ENCODE data around the gene RAD18. TPM values are rescaled to one million over a fixed set of nuclear protein-coding genes. Genes with fewer than 3 reads are reported as not detected.

Gene RAD18
- total RNA-seq, 2 experiments from 2014 or later = 44.5 to 45.4 TPM

GRCh38 chr3:8867646-8868045, 95.6 kb downstream of the RAD18 start:
- intact Hi-C loops (cut with micrococcal nuclease) = no loop called here
- Mint-ChIP-seq H3K27me3 (ENCODE audit: low read depth) (no peaks in the 10 kb centered on the region), H3K36me3 (ENCODE audit: low read depth) (peaks cover 1% of the 10 kb centered on the region), H3K27ac (no peak overlapping the region), H3K9me3 (no peaks in the 10 kb centered on the region), H3K4me1 (ENCODE audit: low read depth) (no peaks in the 10 kb centered on the region), H3K4me3 (no peak overlapping the region)
- no peak for DNase-seq
- CTCF ChIA-PET = interaction anchor here (0.6 kb wide), 1 partner anchor 10 kb away, joined by 5 read pairs; no protein-coding TSS in a partner anchor

- Mint-ChIP-seq H3K27ac (no peak overlapping the region), H3K4me1 (ENCODE audit: low read depth) (no peaks in the 10 kb centered on the region), H3K36me3 (ENCODE audit: low read depth) (peaks cover 1% of the 10 kb centered on the region), H3K4me3 (no peak overlapping the region), H3K27me3 (ENCODE audit: low read depth) (no peaks in the 10 kb centered on the region), H3K9me3 (no peaks in the 10 kb centered on the region)
- intact Hi-C loops (cut with micrococcal nuclease) = no loop called here
- DNase-seq = no peak
- CTCF ChIA-PET = no interaction called here
These were observed 97.6 kb downstream of the RAD18 start for GRCh38 chr3:8865697-8866096.

- no peak for DNase-seq
- peaks cover 1% of the 10 kb centered on the region for H3K36me3 Mint-ChIP-seq (ENCODE audit: low read depth)
- no peaks in the 10 kb centered on the region for H3K4me1 Mint-ChIP-seq (ENCODE audit: low read depth)
- H3K27me3 Mint-ChIP-seq (ENCODE audit: low read depth) = no peaks in the 10 kb centered on the region
- CTCF ChIA-PET = no interaction called here
- H3K9me3 Mint-ChIP-seq = no peaks in the 10 kb centered on the region
- no peak overlapping the region for H3K4me3 Mint-ChIP-seq
- intact Hi-C loops (cut with micrococcal nuclease) = no loop called here
- H3K27ac Mint-ChIP-seq = no peak overlapping the region
These were observed 98.6 kb downstream of the RAD18 start for GRCh38 chr3:8864402-8865350.

GRCh38 chr3:8863891-8864290, 99.4 kb downstream of the RAD18 start:
- DNase-seq = no peak
- CTCF ChIA-PET = no interaction called here
- no peaks in the 10 kb centered on the region for H3K27me3 Mint-ChIP-seq (ENCODE audit: low read depth)
- no peaks in the 10 kb centered on the region for H3K4me1 Mint-ChIP-seq (ENCODE audit: low read depth)
- H3K4me3 Mint-ChIP-seq = no peak overlapping the region
- H3K27ac Mint-ChIP-seq = no peak overlapping the region
- peaks cover 1% of the 10 kb centered on the region for H3K36me3 Mint-ChIP-seq (ENCODE audit: low read depth)
- no peaks in the 10 kb centered on the region for H3K9me3 Mint-ChIP-seq
- intact Hi-C loops (cut with micrococcal nuclease) = no loop called here

DNA sequence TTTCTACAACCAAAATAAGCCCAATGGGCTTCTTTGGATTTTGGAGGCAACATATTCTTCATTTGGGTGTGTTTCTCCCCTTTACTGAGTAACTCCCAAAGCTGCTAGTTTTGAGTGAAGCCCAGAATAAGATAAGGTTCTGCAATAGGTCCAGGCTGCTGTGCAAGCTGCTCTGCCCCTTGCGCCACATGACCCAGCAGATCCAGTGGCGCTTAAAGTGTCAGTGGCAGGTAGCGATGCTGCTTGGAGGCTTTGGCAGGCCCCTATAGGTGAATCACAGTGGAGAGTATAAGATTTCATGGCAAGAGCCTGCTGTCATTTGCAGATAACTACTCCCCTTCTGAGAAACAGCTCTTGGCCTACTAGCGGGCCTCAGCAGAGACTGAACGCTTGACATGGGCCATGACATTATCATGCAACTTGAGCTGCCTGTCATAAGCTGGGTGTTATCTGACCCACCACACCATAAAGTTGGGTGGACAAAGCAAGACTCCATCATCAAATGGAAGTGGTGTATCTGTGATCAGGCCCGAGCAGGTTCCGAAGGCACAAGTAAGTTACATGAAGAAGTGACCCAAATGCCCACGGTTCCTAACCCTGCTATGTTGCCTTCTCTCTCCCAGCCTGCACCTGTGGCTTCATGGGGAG, 105.4 kb downstream of the RAD18 start:
- no peak overlapping the region for H3K4me3 Mint-ChIP-seq
- CTCF ChIA-PET = no interaction called here
- H3K27ac Mint-ChIP-seq = no peak overlapping the region
- no peaks in the 10 kb centered on the region for H3K27me3 Mint-ChIP-seq (ENCODE audit: low read depth)
- no peaks in the 10 kb centered on the region for H3K36me3 Mint-ChIP-seq (ENCODE audit: low read depth)
- no peak for DNase-seq
- no peaks in the 10 kb centered on the region for H3K9me3 Mint-ChIP-seq
- peaks cover 2% of the 10 kb centered on the region for H3K4me1 Mint-ChIP-seq (ENCODE audit: low read depth)
- intact Hi-C loops (cut with micrococcal nuclease) = no loop called here

GRCh38 chr3:8856721-8857120, 106.6 kb downstream of the RAD18 start:
- Mint-ChIP-seq H3K27ac (no peak overlapping the region), H3K36me3 (ENCODE audit: low read depth) (no peaks in the 10 kb centered on the region), H3K4me3 (no peak overlapping the region), H3K9me3 (no peaks in the 10 kb centered on the region), H3K4me1 (ENCODE audit: low read depth) (peaks cover 2% of the 10 kb centered on the region), H3K27me3 (ENCODE audit: low read depth) (no peaks in the 10 kb centered on the region)
- no peak for DNase-seq
- CTCF ChIA-PET = no interaction called here
- intact Hi-C loops (cut with micrococcal nuclease) = no loop called here

DNA sequence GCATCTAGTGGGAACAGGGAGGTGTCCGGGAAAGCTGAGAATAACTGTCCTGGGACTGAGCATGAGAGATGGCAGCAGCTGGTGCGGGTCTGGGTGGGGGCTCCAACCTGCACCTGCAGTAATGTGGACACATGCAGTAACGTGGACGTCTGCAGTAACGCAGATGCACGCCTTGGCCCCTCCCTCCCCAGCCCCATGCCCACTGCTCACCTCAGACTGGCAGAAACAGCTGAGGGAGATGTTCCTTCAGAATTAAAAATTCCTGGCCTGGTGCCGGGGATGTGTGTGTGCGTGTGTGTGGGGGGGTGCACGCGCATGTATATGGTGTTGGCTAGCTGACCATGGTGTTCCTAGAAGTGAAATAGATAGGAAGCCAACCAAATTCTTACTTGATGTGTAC, 107.2 kb downstream of the RAD18 start:
- DNase-seq = no peak
- H3K4me1 Mint-ChIP-seq (ENCODE audit: low read depth) = peaks cover 2% of the 10 kb centered on the region
- no peaks in the 10 kb centered on the region for H3K27me3 Mint-ChIP-seq (ENCODE audit: low read depth)
- no peak overlapping the region for H3K4me3 Mint-ChIP-seq
- H3K27ac Mint-ChIP-seq = no peak overlapping the region
- intact Hi-C loops (cut with micrococcal nuclease) = no loop called here
- CTCF ChIA-PET = no interaction called here
- no peaks in the 10 kb centered on the region for H3K36me3 Mint-ChIP-seq (ENCODE audit: low read depth)
- no peaks in the 10 kb centered on the region for H3K9me3 Mint-ChIP-seq

GRCh38 chr3:8854656-8855055, 108.6 kb downstream of the RAD18 start:
- H3K4me3 Mint-ChIP-seq = no peak overlapping the region
- H3K27ac Mint-ChIP-seq = no peak overlapping the region
- no peaks in the 10 kb centered on the region for H3K27me3 Mint-ChIP-seq (ENCODE audit: low read depth)
- DNase-seq = no peak
- CTCF ChIA-PET = no interaction called here
- no peaks in the 10 kb centered on the region for H3K36me3 Mint-ChIP-seq (ENCODE audit: low read depth)
- no peaks in the 10 kb centered on the region for H3K9me3 Mint-ChIP-seq
- intact Hi-C loops (cut with micrococcal nuclease) = no loop called here
- H3K4me1 Mint-ChIP-seq (ENCODE audit: low read depth) = peaks cover 2% of the 10 kb centered on the region

DNA sequence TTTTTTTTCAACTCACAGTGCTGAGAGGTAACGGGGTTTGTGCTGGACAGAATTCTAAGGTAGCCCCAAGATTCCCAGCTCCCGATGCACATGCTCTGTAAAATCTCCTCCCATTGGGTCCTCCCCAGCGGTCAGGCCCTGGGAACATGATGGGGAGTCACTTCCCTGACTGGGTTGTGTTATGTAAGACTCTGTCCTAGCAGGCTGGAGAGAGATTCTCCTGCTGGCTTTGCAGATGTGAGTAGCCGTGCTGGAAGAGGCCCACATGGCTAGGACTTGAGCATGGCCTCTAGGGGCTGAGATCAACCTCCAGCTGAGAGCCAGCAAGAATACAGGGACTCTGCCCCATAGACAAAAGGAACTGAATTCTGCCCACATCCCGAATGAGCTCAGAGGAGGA, 110.2 kb downstream of the RAD18 start:
- no peaks in the 10 kb centered on the region for H3K27me3 Mint-ChIP-seq (ENCODE audit: low read depth)
- CTCF ChIA-PET = no interaction called here
- H3K36me3 Mint-ChIP-seq (ENCODE audit: low read depth) = no peaks in the 10 kb centered on the region
- H3K4me1 Mint-ChIP-seq (ENCODE audit: low read depth) = no peaks in the 10 kb centered on the region
- H3K4me3 Mint-ChIP-seq = no peak overlapping the region
- H3K27ac Mint-ChIP-seq = no peak overlapping the region
- H3K9me3 Mint-ChIP-seq = no peaks in the 10 kb centered on the region
- intact Hi-C loops (cut with micrococcal nuclease) = no loop called here
- DNase-seq = no peak

DNA sequence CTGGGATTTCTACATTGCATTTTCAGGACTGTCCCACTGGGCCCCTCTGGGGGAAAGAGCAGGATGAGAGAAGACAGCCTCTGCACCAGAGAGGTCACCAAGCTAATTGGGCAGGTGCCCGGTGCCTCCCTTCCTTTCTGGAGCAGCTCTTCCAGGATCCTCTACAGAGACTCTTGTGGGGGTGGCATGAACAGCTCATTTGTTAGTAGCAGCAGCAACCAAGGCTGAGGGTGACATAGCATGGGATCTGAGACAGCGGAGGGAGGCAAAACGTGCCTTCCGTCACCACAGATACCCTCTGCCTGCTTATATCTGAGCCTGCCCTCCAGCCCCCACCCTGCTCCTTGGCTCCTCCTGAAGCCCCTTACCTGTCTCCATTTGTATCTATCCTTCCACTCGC, 110.8 kb downstream of the RAD18 start:
- Mint-ChIP-seq H3K9me3 (no peaks in the 10 kb centered on the region), H3K36me3 (ENCODE audit: low read depth) (no peaks in the 10 kb centered on the region), H3K4me3 (no peak overlapping the region), H3K4me1 (ENCODE audit: low read depth) (no peaks in the 10 kb centered on the region), H3K27ac (no peak overlapping the region), H3K27me3 (ENCODE audit: low read depth) (no peaks in the 10 kb centered on the region)
- DNase-seq = no peak
- intact Hi-C loops (cut with micrococcal nuclease) = no loop called here
- CTCF ChIA-PET = no interaction called here

DNA sequence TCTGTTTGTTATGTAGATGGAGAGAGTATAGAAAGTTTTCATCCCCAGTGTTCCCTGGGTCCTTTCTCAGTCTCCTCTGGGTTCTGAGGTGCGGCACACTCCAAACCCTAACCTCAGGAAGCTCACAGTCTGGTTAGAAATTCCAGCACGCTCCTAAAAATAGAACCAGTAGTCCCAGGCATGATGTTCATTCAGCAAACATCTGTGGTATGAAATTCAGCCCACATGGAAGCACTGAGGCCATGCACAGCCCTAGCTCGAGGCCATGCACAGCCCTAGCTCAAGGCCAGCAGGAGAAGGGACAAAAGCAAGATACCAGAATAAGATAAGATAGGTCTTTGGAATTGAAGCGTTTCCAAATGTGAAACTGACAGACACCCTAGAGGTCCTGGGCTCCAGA, 111.6 kb downstream of the RAD18 start:
- Mint-ChIP-seq H3K27me3 (ENCODE audit: low read depth) (no peaks in the 10 kb centered on the region), H3K9me3 (no peaks in the 10 kb centered on the region), H3K27ac (no peak overlapping the region), H3K36me3 (ENCODE audit: low read depth) (no peaks in the 10 kb centered on the region), H3K4me3 (no peak overlapping the region), H3K4me1 (ENCODE audit: low read depth) (no peaks in the 10 kb centered on the region)
- CTCF ChIA-PET = no interaction called here
- intact Hi-C loops (cut with micrococcal nuclease) = no loop called here
- DNase-seq = no peak

DNA sequence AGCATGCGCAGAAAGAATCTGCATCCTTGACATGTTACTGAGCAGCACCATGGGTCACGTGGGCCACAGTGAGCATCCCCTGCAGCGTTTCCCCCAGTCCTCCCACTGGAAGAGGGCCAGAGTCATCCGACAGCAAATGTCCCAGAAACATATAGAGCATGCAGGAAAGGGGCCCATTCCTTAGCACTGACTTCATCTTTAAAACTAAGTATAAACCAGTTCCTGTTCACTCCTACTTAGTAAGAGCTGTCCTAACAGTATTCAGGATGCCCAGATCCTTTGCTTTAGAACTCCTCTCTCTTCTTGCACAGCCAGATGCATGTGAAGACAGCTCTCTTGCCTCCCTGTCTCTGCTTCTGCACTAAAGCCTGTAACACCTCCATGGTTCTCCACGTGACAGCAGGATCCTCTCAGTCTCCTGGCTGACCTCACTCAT, 114.6 kb downstream of the RAD18 start:
- Mint-ChIP-seq H3K27me3 (ENCODE audit: low read depth) (no peaks in the 10 kb centered on the region), H3K4me3 (no peak overlapping the region), H3K9me3 (no peaks in the 10 kb centered on the region), H3K4me1 (ENCODE audit: low read depth) (no peaks in the 10 kb centered on the region), H3K36me3 (ENCODE audit: low read depth) (no peaks in the 10 kb centered on the region), H3K27ac (no peak overlapping the region)
- intact Hi-C loops (cut with micrococcal nuclease) = no loop called here
- no peak for DNase-seq
- CTCF ChIA-PET = no interaction called here

GRCh38 chr3:8847317-8847716, 116.0 kb downstream of the RAD18 start:
- Mint-ChIP-seq H3K27ac (no peak overlapping the region), H3K27me3 (ENCODE audit: low read depth) (no peaks in the 10 kb centered on the region), H3K4me1 (ENCODE audit: low read depth) (no peaks in the 10 kb centered on the region), H3K4me3 (no peak overlapping the region), H3K36me3 (ENCODE audit: low read depth) (no peaks in the 10 kb centered on the region), H3K9me3 (no peaks in the 10 kb centered on the region)
- CTCF ChIA-PET = no interaction called here
- DNase-seq = no peak
- intact Hi-C loops (cut with micrococcal nuclease) = no loop called here

Measured in activated naive CD4-positive, alpha-beta T cell treated with anti-CD3 and anti-CD28 coated beads for 36 hours (primary cell).